HG03520 (cell line): ENCODE results near the gene SATB1.
A peak's percentile ranks its signal among the peaks of the same experiment; 100 is the strongest.
"Not testable (repeated sequence)": the region's sequence is repeated elsewhere in the genome, so short reads cannot be mapped to it uniquely, and the experiment has no call there.

Source experiments
- ATAC-seq: cut with Tn5 transposase; IDR thresholded peaks from one replicate; pipeline ENCODE4 v1.9.1; 2021; ENCODE audit warnings: mild to moderate bottlenecking, moderate library complexity; ENCODE audit not compliant: unreplicated experiment

Gene SATB1

GRCh38 chr3:18424729-18425640 lies at the start of gene SATB1:
Gene SATB1, minus strand, starts transcription at chr3:18425339. Its CDS starts 4,372 bp downstream, at chr3:18420967.
- peak; percentile 40 for ATAC-seq

GRCh38 chr3:18474202-18474601 lies 49.1 kb upstream of the SATB1 start:
- ATAC-seq: no peak

DNA sequence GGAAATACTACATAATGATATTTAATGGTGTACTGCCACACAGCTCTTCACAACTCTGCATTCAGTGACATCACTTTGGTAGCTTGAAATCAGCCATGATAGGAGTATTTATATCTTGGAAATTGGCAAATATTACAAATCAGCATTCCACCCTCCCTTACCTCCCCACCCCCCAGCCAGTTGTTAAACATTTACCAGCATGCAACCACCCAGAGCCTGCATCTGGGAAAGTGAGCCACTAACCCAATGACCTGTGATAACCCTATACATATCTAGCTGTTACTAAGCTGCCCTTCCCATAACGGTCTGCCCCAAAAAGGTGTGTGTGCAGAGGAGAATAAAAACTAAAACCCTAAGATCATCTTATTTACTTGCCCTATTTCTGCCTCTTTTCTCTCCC lies 44.6 kb upstream of the SATB1 start:
- ATAC-seq: no peak

- ATAC-seq: no peak
Measured at GRCh38 chr3:18466136-18466535, 41.0 kb upstream of the SATB1 start.

DNA sequence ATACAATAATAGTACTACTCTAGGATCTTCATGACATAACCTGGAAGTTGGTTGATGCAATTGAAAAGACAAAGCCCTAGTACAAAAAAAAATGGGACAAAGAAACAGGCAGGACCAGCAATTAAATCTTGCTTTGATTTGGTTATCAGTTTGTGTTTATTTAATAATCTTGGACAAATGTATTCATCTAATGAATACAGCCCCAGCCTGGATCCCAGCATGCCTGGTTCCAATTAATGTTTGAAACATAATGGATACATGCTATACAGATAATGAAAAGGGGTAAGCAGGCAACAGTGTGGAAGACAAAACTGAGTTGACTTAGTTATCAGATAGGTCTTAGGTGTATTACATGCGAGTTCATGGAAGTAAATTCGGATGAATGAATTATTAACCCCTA lies 29.6 kb upstream of the SATB1 start:
- ATAC-seq: no peak

DNA sequence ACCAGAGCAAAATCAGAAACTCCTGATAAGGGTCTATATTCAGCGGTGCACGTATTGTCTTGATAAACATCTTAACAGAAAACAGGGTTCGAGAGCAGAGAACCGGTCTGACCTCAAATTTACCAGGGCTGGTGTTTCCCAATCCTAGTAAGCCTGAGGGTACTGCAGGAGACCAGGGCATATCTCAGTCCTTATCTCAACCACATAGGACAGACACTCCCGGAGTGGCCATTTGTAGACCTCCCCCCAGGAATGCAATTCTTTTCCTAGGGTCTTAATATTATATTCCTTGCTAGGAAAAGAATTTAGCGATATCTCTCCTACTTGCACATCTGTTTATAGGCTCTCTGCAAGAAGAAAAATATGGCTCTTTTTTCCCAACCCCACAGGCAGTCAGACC lies 24.5 kb upstream of the SATB1 start:
- not testable (repeated sequence) for ATAC-seq

DNA sequence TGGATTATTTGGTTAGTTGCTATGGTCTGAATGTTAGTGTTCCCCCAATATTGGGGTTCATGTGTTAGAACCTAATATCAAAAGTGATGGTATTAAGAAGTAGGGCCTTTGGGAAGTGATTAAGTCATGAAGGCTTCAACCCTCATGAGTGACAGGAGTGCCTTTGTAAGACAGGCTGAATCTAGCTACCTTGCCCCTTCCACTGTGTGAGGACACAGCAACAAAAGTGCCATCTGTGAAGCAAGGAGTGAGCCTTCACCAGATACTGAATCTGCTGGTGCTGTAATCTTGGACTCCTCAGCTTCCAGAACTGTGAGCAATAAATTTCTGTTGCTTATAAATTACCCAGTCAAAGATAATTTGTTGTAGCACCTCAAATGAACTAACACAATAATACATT lies 22.6 kb upstream of the SATB1 start:
- no peak for ATAC-seq

- ATAC-seq: no peak
Measured at GRCh38 chr3:18446149-18446825, 21.1 kb upstream of the SATB1 start.

DNA sequence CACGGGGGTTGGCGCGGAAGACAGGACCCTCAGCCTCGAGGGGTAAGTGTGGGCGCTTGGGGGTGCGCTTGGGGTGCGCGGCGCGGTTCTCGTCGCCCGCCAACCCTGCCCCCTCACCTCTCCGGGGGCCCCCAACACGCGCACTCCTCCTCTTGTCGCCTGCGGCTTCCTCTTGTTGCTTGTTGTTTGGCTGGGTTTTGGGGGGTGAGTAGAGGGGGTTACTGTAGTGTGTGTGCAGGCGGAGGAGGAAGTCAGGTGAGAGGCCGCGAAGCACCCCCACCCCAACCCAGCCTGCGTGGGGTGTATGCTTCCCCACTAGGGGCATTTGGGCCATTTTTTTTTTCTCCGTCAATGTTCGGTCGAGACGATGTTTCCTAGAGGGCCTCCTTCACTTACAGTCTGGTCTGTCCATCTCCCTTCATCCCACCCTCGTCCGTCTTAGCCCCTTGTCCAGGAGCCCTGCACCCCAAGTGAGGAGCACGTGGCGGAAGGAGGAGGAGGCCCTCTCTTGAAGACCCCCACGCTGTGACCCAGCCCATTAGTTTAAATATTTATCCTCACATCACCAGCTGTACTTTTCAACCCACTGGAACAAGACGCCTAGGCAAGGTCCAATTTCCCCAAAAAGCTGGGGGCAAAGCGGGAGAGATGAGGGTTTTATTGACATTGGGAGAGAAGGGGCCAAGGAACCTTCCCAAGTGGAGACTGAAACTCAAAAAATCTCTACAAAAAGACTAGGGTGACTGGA lies 20.4 kb upstream of the SATB1 start:
- ATAC-seq: peak; percentile 16

DNA sequence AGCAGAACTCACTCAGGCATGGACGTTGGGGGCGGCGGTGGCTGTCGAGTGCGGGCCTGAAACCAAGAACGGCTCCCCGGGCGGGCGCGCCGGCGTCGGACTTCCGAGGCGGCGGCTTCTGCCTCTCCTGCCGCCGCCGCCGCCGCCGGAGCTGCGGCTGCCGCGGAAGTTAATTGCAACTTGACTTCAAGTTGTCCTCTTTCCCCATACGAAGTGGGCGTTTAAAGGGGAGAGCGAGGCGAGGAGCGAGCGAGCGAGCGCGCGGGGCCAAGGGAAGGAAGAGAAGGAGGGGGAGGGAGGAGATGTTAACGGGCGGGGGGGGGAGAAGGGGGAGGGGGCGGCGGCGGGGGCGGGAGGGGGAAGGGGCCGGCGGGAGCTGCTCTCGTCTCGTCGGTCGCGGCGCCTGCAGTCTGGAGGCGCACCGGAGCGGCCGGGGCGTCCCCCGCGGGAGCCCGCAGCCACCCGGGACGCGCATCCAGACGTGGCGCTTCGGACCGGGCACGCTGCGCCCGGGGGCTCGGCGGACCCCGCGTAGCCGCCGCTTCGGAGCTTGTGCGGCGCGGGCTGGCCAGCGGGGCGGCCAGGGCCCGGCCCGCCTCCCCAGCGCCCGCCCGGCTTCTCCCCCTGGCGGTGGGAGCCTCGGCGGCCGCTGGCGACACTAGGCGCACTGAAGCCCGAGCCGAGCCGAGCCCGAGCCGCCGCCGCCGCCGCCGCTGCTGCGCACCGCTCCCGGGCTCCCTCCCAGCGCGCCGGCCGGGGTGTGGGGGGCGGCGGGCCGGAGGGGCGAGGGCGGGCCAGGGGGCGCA lies 19.7 kb upstream of the SATB1 start:
- peak; percentile 87 for ATAC-seq

GRCh38 chr3:18443665-18444594 lies 18.8 kb upstream of the SATB1 start:
- no peak for ATAC-seq

DNA sequence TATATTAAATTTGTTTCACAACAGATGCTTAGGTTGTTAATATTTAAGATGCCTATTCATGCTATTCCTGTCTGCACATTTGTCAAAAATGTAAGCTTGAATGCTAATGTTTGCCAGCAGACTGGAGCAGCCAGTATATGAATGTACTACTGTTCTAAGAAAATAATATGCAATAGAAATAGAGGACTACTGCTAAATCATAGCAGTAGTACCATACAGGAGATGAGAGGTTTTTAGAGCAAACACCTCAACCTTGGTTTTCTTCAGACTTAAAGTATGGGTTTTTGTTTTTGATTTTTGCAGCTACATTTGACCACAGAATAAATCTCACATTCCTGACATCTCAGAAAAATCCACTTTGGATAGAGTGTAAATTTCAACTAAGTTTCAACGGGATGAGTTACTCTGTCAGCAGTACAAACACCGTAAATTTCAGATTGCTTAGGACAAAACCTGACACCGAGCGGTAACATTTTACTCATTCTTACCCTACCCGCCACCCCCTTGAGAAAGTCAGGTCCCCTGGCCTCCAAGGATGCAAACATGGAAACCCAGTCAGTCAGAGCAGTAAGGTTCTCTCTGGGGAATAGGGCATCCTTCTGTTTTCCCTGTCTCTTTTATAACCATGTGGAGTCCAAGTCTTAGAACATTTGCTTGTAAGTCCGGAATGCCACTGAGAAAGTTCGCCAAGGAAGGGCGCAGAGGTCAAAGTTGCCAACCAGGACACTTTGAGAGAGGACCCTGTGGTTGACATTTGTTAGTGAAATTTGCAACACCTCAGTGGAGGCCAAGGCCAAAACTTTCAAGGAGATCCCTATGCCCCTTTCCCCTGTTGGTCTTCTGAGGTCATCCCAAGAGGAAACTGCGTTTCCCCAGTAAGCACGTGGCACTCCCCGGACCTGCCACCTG lies 17.9 kb upstream of the SATB1 start:
- ATAC-seq: no peak

GRCh38 chr3:18441551-18441950 lies 16.4 kb upstream of the SATB1 start:
- no peak for ATAC-seq

DNA sequence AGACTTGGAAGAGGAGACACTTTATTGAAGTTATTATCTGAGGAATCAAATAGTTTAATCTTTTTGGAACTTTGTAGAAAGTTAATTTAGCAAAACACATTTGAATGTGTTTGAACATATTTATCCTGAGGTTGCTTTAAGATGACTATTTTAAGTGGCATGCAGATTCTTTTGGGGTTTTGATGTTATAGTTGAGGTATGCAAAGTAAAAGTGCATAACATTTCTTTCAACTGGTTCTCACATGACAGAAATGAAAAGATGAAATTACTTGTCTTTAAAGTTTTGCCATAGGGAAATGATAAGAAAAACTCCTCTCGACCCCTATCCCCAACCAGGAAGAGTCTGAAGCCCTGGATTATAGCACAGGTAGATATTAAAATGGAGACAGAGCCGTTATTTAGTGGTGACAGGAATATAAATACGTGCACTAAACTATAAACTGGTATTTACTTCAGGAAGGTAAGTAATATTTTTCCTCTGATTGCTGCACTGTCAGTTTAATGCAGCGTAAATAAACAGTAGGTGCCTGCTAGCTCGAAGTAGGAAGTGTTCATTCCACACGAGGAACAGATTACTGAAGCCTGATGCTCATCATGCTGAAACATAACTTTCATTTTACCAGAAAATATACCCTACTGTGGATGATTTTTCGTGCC lies 15.1 kb upstream of the SATB1 start:
- no peak for ATAC-seq

DNA sequence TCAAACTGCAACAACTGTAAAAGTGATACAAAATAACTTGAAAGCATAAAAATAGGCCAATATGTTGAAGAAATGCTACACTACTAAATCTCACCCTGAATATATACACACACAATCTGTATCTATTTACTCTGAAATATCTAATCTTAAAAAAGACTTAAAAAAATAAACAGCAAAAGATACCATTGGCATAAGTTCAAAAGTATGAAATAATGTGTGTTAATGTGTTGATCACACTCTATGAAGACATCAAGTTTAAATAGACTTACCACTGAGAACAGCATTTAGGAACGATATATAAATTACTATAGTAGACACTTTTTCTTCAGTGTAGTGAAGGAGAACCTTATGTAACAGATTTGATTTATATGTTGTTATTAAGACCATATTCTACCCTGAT lies 14.1 kb upstream of the SATB1 start:
- ATAC-seq: no peak

GRCh38 chr3:18438586-18438985 lies 13.4 kb upstream of the SATB1 start:
- no peak for ATAC-seq

DNA sequence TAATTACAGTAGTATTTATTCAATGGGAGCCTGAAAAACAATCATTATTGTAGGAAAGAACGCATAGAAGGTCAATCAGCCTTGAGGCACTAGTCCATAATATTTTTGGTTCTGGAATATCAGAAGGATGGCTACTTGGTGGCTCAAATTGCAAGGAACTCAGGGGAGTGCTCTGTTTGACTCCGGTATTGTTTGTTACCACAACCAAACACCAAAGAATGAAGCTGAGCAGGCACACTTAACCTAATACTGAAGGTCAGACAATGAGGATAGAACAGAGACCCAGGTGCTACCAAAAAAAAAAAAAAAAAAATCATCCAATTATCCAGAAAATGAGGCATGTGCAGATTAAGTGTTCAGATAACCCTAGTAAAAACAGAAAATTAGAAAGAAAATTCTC lies 11.1 kb upstream of the SATB1 start:
- no peak for ATAC-seq

DNA sequence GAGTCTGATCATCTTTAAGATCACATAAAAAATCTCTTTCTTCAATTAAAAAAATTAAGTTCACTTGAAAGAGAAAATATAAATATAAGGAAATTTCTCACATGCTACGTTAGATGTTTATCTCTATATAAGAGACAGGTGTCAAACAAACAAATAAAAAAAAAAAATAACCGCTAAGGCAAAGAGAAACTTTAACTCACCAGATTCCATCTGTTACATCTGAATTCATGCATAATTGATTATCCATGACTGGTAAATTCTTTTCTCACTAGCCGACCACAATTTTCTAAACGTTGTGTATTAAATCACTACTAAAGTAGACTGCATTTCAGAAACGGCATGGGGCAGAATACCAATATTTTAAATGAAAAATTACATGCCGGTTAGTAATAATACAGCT lies 9.6 kb upstream of the SATB1 start:
- no peak for ATAC-seq
